HCT116 (cell line): ENCODE data around the gene PJA2. TPM values are rescaled to one million over a fixed set of nuclear protein-coding genes. Genes with fewer than 3 reads are reported as not detected.

Source experiments
- ATAC-seq: fragments of 200-7000 bp; cut with Tn5 transposase; 2 replicates; pipeline ENCODE4 v1.9.1; 2020; ENCODE audit warnings: mild to moderate bottlenecking, moderate library complexity
- BruUV-seq: library from RNA; stranded (reverse); fragments of 400-500 nt; replicated peaks from 2 replicates; lab custom pipeline; 2021; lab: Mats Ljungman, UMichigan
- CTCF ChIA-PET: fragments of 300-600 bp; sonication (Branson Sonifier 250); formaldehyde crosslinking; loops from one replicate; lab custom pipeline; 2021; ENCODE audit warnings: antibody characterized with exemption; lab: Charles Lee
- POLR2A ChIA-PET: fragments of 300-600, 350-600 bp; sonication (Branson Sonifier 250); formaldehyde crosslinking; loops from one replicate; lab custom pipeline; 2021; ENCODE audit warnings: antibody characterized with exemption; lab: Charles Lee
- RAD21 ChIA-PET, 2 experiments: fragments of 300-600 bp; sonication (Branson Sonifier 250); formaldehyde crosslinking; loops; one replicate each; lab custom pipeline; 2023; ENCODE audit warnings: low total read pairs in 2 of 2; ENCODE audit not compliant: uncharacterized antibody in 2 of 2, unreplicated experiment in 2 of 2, low non-redundant PET in 1 of 2; lab: Charles Lee
- DNase-seq: peaks from one replicate; pipeline ENCODE4 v3.0.0-alpha.2; 2010; ENCODE audit warnings: low read depth, low spot score
- H2AFZ ChIP-seq: fragments of 200-600 bp; shearing (Covaris generic), sonication (generic); 2 replicates; pipeline ENCODE4 v1.6.1; 2017; ENCODE audit warnings: low read depth, mixed run types, mixed read lengths, antibody characterized with exemption, low read length; ENCODE audit not compliant: poor library complexity, severe bottlenecking
- H3K27ac ChIP-seq: 2 replicates; pipeline ENCODE4 v1.5.1; 2012; ENCODE audit warnings: low read depth, low read length
- H3K27me3 ChIP-seq: fragments of 200-600 bp; sonication (generic); 2 replicates; pipeline ENCODE4 v1.6.1; 2016; ENCODE audit warnings: mixed run types, low read length, mixed read lengths; ENCODE audit not compliant: insufficient read depth
- H3K36me3 ChIP-seq, 2 experiments: fragments of 200-500 bp in 1 of 2; fragments of 200-600 bp in 1 of 2; sonication (Bioruptor generic) in 1 of 2; sonication (generic) in 1 of 2; 2 replicates each; pipeline versions ENCODE4 v1.5.1 to v1.6.1; 2014 to 2016; ENCODE audit warnings: low read length in 2 of 2, inconsistent platforms in 1 of 2, mixed read lengths in 1 of 2, mixed run types in 1 of 2; ENCODE audit not compliant: insufficient read depth in 2 of 2, control insufficient read depth in 1 of 2
- H3K4me1 ChIP-seq, 2 experiments: fragments of 200-600 bp in 1 of 2; sonication (generic) in 1 of 2; 2 replicates each; pipeline versions ENCODE4 v1.5.1 to v1.6.1; 2012 to 2017; ENCODE audit warnings: low read length in 2 of 2, inconsistent platforms in 1 of 2, mild to moderate bottlenecking in 1 of 2, mixed read lengths in 1 of 2, mixed run types in 1 of 2, moderate library complexity in 1 of 2; ENCODE audit not compliant: insufficient read depth in 2 of 2, control insufficient read depth in 1 of 2
- H3K4me2 ChIP-seq: fragments of 200-600 bp; sonication (generic); 2 replicates; pipeline ENCODE4 v1.6.1; 2017; ENCODE audit warnings: mixed run types, low read length, mixed read lengths
- H3K4me3 ChIP-seq, 2 experiments: fragments of 200-600 bp in 1 of 2; sonication (generic) in 1 of 2; replicated peaks in 1 of 2; 2 replicates each; pipeline ENCODE4 v1.5.1; 2011 to 2016; ENCODE audit warnings: low read length in 2 of 2, control low read depth in 1 of 2, low read depth in 1 of 2, mild to moderate bottlenecking in 1 of 2, mixed read lengths in 1 of 2, mixed run types in 1 of 2
- H3K79me2 ChIP-seq: fragments of 200-600 bp; sonication (generic); 2 replicates; pipeline ENCODE4 v1.6.1; 2017; ENCODE audit warnings: mild to moderate bottlenecking, mixed run types, low read length, moderate library complexity, mixed read lengths; ENCODE audit not compliant: insufficient read depth
- H3K9ac ChIP-seq: fragments of 200-600 bp; sonication (generic); 2 replicates; pipeline ENCODE4 v1.6.1; 2016; ENCODE audit warnings: low read length, mixed read lengths
- H3K9me2 ChIP-seq: fragments of 200-600 bp; sonication (generic), shearing (Covaris generic); 2 replicates; pipeline ENCODE4 v1.6.1; 2017; ENCODE audit warnings: mixed run types, mild to moderate bottlenecking, moderate library complexity; ENCODE audit not compliant: insufficient read depth
- H3K9me3 ChIP-seq, 2 experiments: fragments of 200-500 bp in 1 of 2; fragments of 200-600 bp in 1 of 2; sonication (Bioruptor generic) in 1 of 2; sonication (generic) in 1 of 2; 2 replicates each; pipeline ENCODE4 v1.6.1; 2014 to 2017; ENCODE audit warnings: low read length in 2 of 2, mixed read lengths in 2 of 2, inconsistent platforms in 1 of 2, low read depth in 1 of 2, mild to moderate bottlenecking in 1 of 2, mixed run types in 1 of 2, moderate library complexity in 1 of 2; ENCODE audit not compliant: control insufficient read depth in 1 of 2, insufficient read depth in 1 of 2
- H4K20me1 ChIP-seq: fragments of 200-600 bp; sonication (generic), shearing (Covaris generic); 2 replicates; pipeline ENCODE4 v1.6.1; 2017; ENCODE audit warnings: mixed run types, mild to moderate bottlenecking, moderate library complexity; ENCODE audit not compliant: insufficient read depth
- CEBPB ChIP-seq: IDR thresholded peaks from 2 replicates; pipeline ENCODE4 v1.6.1; 2012; ENCODE audit warnings: low read depth
- CTCF ChIP-seq, 3 experiments: fragments of 200-600 bp in 1 of 3; sonication (generic) in 1 of 3; IDR thresholded peaks in 2 of 3; conservative IDR thresholded peaks in 1 of 3; 2 replicates each; pipeline ENCODE4 v1.5.1; 2012 to 2017; ENCODE audit warnings: low read depth in 2 of 3, low read length in 2 of 3, antibody characterized with exemption in 1 of 3, borderline replicate concordance in 1 of 3, control low read depth in 1 of 3, mild to moderate bottlenecking in 1 of 3, mixed read lengths in 1 of 3, mixed run types in 1 of 3, moderate library complexity in 1 of 3; ENCODE audit not compliant: insufficient read depth in 1 of 3
- ELF1 ChIP-seq: IDR thresholded peaks from 2 replicates; pipeline ENCODE4 v1.6.1; 2012; ENCODE audit warnings: low read depth, borderline replicate concordance
- EZH2 ChIP-seq: fragments of 200-600 bp; sonication (generic); IDR thresholded peaks from 2 replicates; pipeline ENCODE4 v1.6.1; 2017; ENCODE audit warnings: antibody characterized with exemption, mixed run types
- EZH2phosphoT487 ChIP-seq: fragments of 200-600 bp; IDR thresholded peaks from 2 replicates; pipeline ENCODE4 v1.6.1; 2018; ENCODE audit warnings: antibody characterized with exemption, borderline replicate concordance
- FOSL1 ChIP-seq: IDR thresholded peaks from 2 replicates; pipeline ENCODE4 v1.6.1; 2012; ENCODE audit warnings: low read depth
- POLR2A ChIP-seq: IDR thresholded peaks from 2 replicates; pipeline ENCODE4 v1.7.0; 2011; ENCODE audit warnings: borderline replicate concordance; ENCODE audit not compliant: insufficient read depth, insufficient read length; ENCODE audit errors: extremely low read depth
- REST ChIP-seq: IDR thresholded peaks from 2 replicates; pipeline ENCODE4 v1.6.1; 2012; ENCODE audit warnings: low read depth
- TCF7L2 ChIP-seq: IDR thresholded peaks from 2 replicates; pipeline ENCODE4 v1.7.0; 2011; ENCODE audit warnings: borderline replicate concordance, inconsistent platforms; ENCODE audit not compliant: insufficient read depth, insufficient read length; ENCODE audit errors: extremely low read depth
- YY1 ChIP-seq: IDR thresholded peaks from 2 replicates; pipeline ENCODE4 v1.6.1; 2011; ENCODE audit warnings: low read length, low read depth, moderate library complexity, mild to moderate bottlenecking; ENCODE audit not compliant: insufficient replicate concordance; ENCODE audit errors: extremely low read depth
- ZBTB33 ChIP-seq: IDR thresholded peaks from 2 replicates; pipeline ENCODE4 v1.6.1; 2011; ENCODE audit warnings: mild to moderate bottlenecking, low read length, moderate library complexity; ENCODE audit not compliant: insufficient replicate concordance; ENCODE audit errors: extremely low read depth
- ZFX ChIP-seq: fragments of 450-650 bp; IDR thresholded peaks from 2 replicates; pipeline ENCODE4 v1.6.1; 2017
- ZNF274 ChIP-seq: fragments of 200-500 bp; sonication (Bioruptor generic); IDR thresholded peaks from 2 replicates; pipeline ENCODE4 v1.6.1; 2014; ENCODE audit warnings: mild to moderate bottlenecking, low read depth, low read length, inconsistent platforms
- intact Hi-C: fragments of 100-400 bp; cut with micrococcal nuclease; formaldehyde crosslinking; loops from 2 replicates; pipeline ENCODE4 v1.10.0; 2022
- total RNA-seq: library from RNA; stranded (reverse); gene quantifications from one replicate; pipeline ENCODE4 v1.2.1, GENCODE V29; 2021; ENCODE audit not compliant: unreplicated experiment

PJA2 gene
- total RNA-seq, 1 experiment from 2014 or later, result 38.4 TPM

GRCh38 chr5:109357807-109358206 is 52.0 kb downstream of the PJA2 start:
- Histone ChIP-seq H3K9me2 (no peaks in the 10 kb centered on the region), H3K79me2 (no peaks in the 10 kb centered on the region), H2AFZ (no peak overlapping the region), H3K4me2 (no peak overlapping the region), H3K9ac (no peak overlapping the region), H3K36me3 (peaks cover 0 to 3% of the 10 kb centered on the region in 2 experiments; a peak in 1 of 4 replicates), H3K9me3 (no peaks in the 10 kb centered on the region), H3K27ac (no peak overlapping the region), H4K20me1 (no peaks in the 10 kb centered on the region), H3K4me3 (no peak overlapping the region), H3K27me3 (no peaks in the 10 kb centered on the region), H3K4me1 (no peaks in the 10 kb centered on the region)
- ChIA-PET RAD21 (no interaction called here), POLR2A (no interaction called here), CTCF (no interaction called here)
- no TSS peak for BruUV-seq
- intact Hi-C loops, result no loop called here
- no peak for DNase-seq
- ATAC-seq, result no peak
- no peak for TF ChIP-seq ELF1
- no peak for TF ChIP-seq EZH2phosphoT487
- TF ChIP-seq FOSL1, result no peak
- TF ChIP-seq REST, result no peak
- TF ChIP-seq TCF7L2, result no peak
- TF ChIP-seq CTCF (IDR thresholded peaks at IDR 0.05 in 2 of 3, conservative IDR thresholded peaks at IDR 0.05 in 1 of 3; ENCODE audit: borderline replicate concordance in 1 of 3, insufficient read depth in 1 of 3, low read depth in 2 of 3, low read length in 2 of 3), result no peak
- TF ChIP-seq POLR2A, result no peak
- no peak for TF ChIP-seq ZBTB33
- TF ChIP-seq ZNF274, result no peak
- TF ChIP-seq YY1, result no peak
- no peak for TF ChIP-seq ZFX
- TF ChIP-seq CEBPB, result no peak
- TF ChIP-seq EZH2, result no peak
- TF ChIP-seq, all 23 proteins: peak for 0
